B cell (primary cell): ENCODE measurements around the gene ZIC5. TPM values are rescaled to one million over a fixed set of nuclear protein-coding genes. Genes with fewer than 3 reads are reported as not detected.
A peak's percentile ranks its signal among the peaks of the same experiment; 100 is the strongest.

Source experiments
- ATAC-seq: fragments of 200-7000 bp; cut with Tn5 transposase; one replicate; pipeline ENCODE4 v1.10.0; 2021; ENCODE audit warnings: low read depth, mild to moderate bottlenecking, moderate number of reproducible peaks, moderate library complexity
- CTCF ChIA-PET: fragments of 350-600 bp; sonication (Branson Sonifier 250); formaldehyde crosslinking; loops from one replicate; lab custom pipeline; 2021; ENCODE audit warnings: antibody characterized with exemption, inconsistent platforms; lab: Charles Lee
- POLR2A ChIA-PET: fragments of 350-600 bp; sonication (Branson Sonifier 250); formaldehyde crosslinking; loops from one replicate; lab custom pipeline; 2021; ENCODE audit warnings: antibody characterized with exemption; lab: Charles Lee
- DNase-seq: peaks from one replicate; pipeline ENCODE4 v3.0.0; 2013
- H2AFZ ChIP-seq: 2 replicates; pipeline ENCODE4 v1.6.1; 2012; ENCODE audit warnings: mild to moderate bottlenecking, low read depth, low read length; ENCODE audit not compliant: insufficient read depth, poor library complexity, severe bottlenecking
- H3K27ac ChIP-seq, 2 donors: 1 replicate in 1 of 2; 2 replicates in 1 of 2; pipeline ENCODE4 v1.5.1; 2012 to 2013; ENCODE audit warnings: low read length in 2 of 2, mild to moderate bottlenecking in 2 of 2, moderate library complexity in 1 of 2
- H3K27me3 ChIP-seq, 4 experiments: fragments of 200-600 bp in 1 of 4; sonication (generic) in 1 of 4; replicated peaks in 1 of 4; 1 replicate in 2 of 4; 2 replicates in 2 of 4; pipeline versions ENCODE4 v1.6.1 to v1.7.0; 2013 to 2016; ENCODE audit warnings: low read length in 3 of 4, mild to moderate bottlenecking in 2 of 4, mixed read lengths in 1 of 4, moderate library complexity in 1 of 4; ENCODE audit not compliant: insufficient read depth in 4 of 4, control insufficient read depth in 3 of 4; ENCODE audit errors: control extremely low read depth in 1 of 4
- H3K36me3 ChIP-seq, 2 experiments: replicated peaks in 1 of 2; 1 replicate in 1 of 2; 2 replicates in 1 of 2; pipeline versions ENCODE4 v1.6.1 to v1.7.1; 2013; ENCODE audit warnings: low read length in 1 of 2; ENCODE audit not compliant: insufficient read depth in 2 of 2, control insufficient read depth in 1 of 2; ENCODE audit errors: control extremely low read depth in 1 of 2, extremely low read depth in 1 of 2
- H3K4me1 ChIP-seq, 2 donors: fragments of 200-600 bp in 1 of 2; sonication (generic) in 1 of 2; 1 replicate in 1 of 2; 2 replicates in 1 of 2; pipeline versions ENCODE4 v1.5.1 to v1.6.1; 2013 to 2017; ENCODE audit warnings: low read length in 2 of 2; ENCODE audit not compliant: control insufficient read depth in 2 of 2, insufficient read depth in 2 of 2
- H3K4me2 ChIP-seq: replicated peaks from 2 replicates; pipeline ENCODE3; 2012; ENCODE audit warnings: mild to moderate bottlenecking, low read depth, low read length; ENCODE audit not compliant: poor library complexity, severe bottlenecking
- H3K4me3 ChIP-seq, 5 experiments: fragments of 200-600 bp in 1 of 5; sonication (generic) in 1 of 5; 1 replicate in 3 of 5; 2 replicates in 2 of 5; pipeline versions ENCODE4 v1.5.1 to v1.7.0; 2011 to 2016; ENCODE audit warnings: low read length in 4 of 5, mild to moderate bottlenecking in 4 of 5, low read depth in 2 of 5, control low read depth in 1 of 5, moderate library complexity in 1 of 5; ENCODE audit not compliant: insufficient read depth in 1 of 5; ENCODE audit errors: control extremely low read depth in 1 of 5, extremely low read depth in 1 of 5
- H3K79me2 ChIP-seq: fragments of 200-600 bp; sonication (generic); one replicate; pipeline ENCODE4 v1.6.0; 2016; ENCODE audit warnings: low read length; ENCODE audit not compliant: control insufficient read depth, insufficient read depth
- H3K9ac ChIP-seq: fragments of 200-600 bp; sonication (generic); 2 replicates; pipeline ENCODE4 v1.6.1; 2017; ENCODE audit warnings: mild to moderate bottlenecking, low read length, moderate library complexity
- H3K9me3 ChIP-seq, 3 donors: one replicate each; pipeline versions ENCODE4 v1.6.1 to v1.7.1; 2013; ENCODE audit warnings: low read length in 2 of 3; ENCODE audit not compliant: control insufficient read depth in 2 of 3, insufficient read depth in 1 of 3; ENCODE audit errors: control extremely low read depth in 1 of 3
- H4K20me1 ChIP-seq: 2 replicates; pipeline ENCODE4 v1.6.0; 2012; ENCODE audit warnings: mild to moderate bottlenecking, low read length; ENCODE audit not compliant: insufficient read depth, control insufficient read depth, poor library complexity, severe bottlenecking
- H3K27ac Mint-ChIP-seq: one replicate; pipeline ENCODE4 v1.8.0; 2021; ENCODE audit warnings: mixed read lengths
- H3K27me3 Mint-ChIP-seq: one replicate; pipeline ENCODE4 v1.8.0; 2021; ENCODE audit warnings: mixed read lengths
- H3K4me1 Mint-ChIP-seq: one replicate; pipeline ENCODE4 v1.8.0; 2021; ENCODE audit warnings: mixed read lengths
- H3K4me3 Mint-ChIP-seq: one replicate; pipeline ENCODE4 v1.8.0; 2021; ENCODE audit warnings: mixed read lengths
- H3K9me3 Mint-ChIP-seq: one replicate; pipeline ENCODE4 v1.8.0; 2022; ENCODE audit warnings: mixed read lengths; ENCODE audit not compliant: insufficient read depth
- CTCF ChIP-seq: fragments of 200-600 bp; IDR thresholded peaks from one replicate; pipeline ENCODE4 v1.8.0; 2022; ENCODE audit warnings: antibody characterized with exemption, mild to moderate bottlenecking
- EZH2 ChIP-seq: IDR thresholded peaks from 2 replicates; pipeline ENCODE4 v1.6.1; 2012; ENCODE audit warnings: borderline replicate concordance, low read depth, mild to moderate bottlenecking, moderate library complexity, low read length; ENCODE audit not compliant: insufficient read depth, poor library complexity, severe bottlenecking
- WGBS: methylation state at CpG from one replicate; pipeline ENCODE4 v1.1.5; 2013; ENCODE audit warnings: missing lambda C conversion rate; ENCODE audit not compliant: insufficient coverage; 5-methylcytosine and 5-hydroxymethylcytosine counted together
- intact Hi-C: fragments of 100-400 bp; cut with micrococcal nuclease; formaldehyde crosslinking; loops from one replicate; pipeline ENCODE4 v1.10.0; 2022
- polyA plus RNA-seq: library from polyadenylated mRNA; depleted of rRNA; stranded (reverse); fragments of >200 nt; gene quantifications from 2 replicates; pipeline ENCODE4 v1.2.3, GENCODE V29; 2012
- total RNA-seq, 2 donors: library from RNA; stranded (reverse); fragments of 120-200 nt in 1 of 2; gene quantifications; 1 replicate in 1 of 2; 2 replicates in 1 of 2; pipeline versions ENCODE4 v1.2.3 to v1.2.4, GENCODE V29; 2013 to 2022

Gene ZIC5
- total and polyA plus RNA-seq, 2 donors (not counting 1 experiment from before 2014, with no cell fraction given) = not detected

- H3K36me3 ChIP-seq = no peaks in the 10 kb centered on the region
- ATAC-seq (no peak), DNase-seq (no peak)
- no peak for TF ChIP-seq CTCF
- TF ChIP-seq EZH2 = no peak
- POLR2A ChIA-PET = interaction anchor here (0.6 kb wide), 1 partner anchor 15 kb away, joined by 3 read pairs; no protein-coding TSS in a partner anchor
- H3K4me3 Mint-ChIP-seq = no peak overlapping the region
- H3K27ac ChIP-seq = no peak overlapping the region
- H3K79me2 ChIP-seq = no peaks in the 10 kb centered on the region
- peaks cover 67% of the 10 kb centered on the region for H3K27me3 Mint-ChIP-seq
- no peaks in the 10 kb centered on the region for H4K20me1 ChIP-seq
- no peak overlapping the region for H2AFZ ChIP-seq
- H3K9me3 ChIP-seq = peaks cover 4 to 30% (median 16%) of the 10 kb centered on the region in 3 donors
- H3K9ac ChIP-seq = no peak overlapping the region
- peaks cover 5 to 21% of the 10 kb centered on the region in 2 donors for H3K4me1 ChIP-seq
- no peak overlapping the region for H3K4me3 ChIP-seq
- H3K27ac Mint-ChIP-seq = no peak overlapping the region
- peaks cover 3% of the 10 kb centered on the region for H3K9me3 Mint-ChIP-seq
- WGBS = 42% methylated on average over 37 of the region's 40 CpGs
- CTCF ChIA-PET = no interaction called here
- H3K27me3 ChIP-seq = peaks cover 8 to 56% (median 50%) of the 10 kb centered on the region in 4 experiments
- no peaks in the 10 kb centered on the region for H3K4me1 Mint-ChIP-seq
- intact Hi-C loops = loop anchor here (5.0 kb wide), 1 partner anchor 35 kb away; no protein-coding TSS in a partner anchor
- no peak overlapping the region for H3K4me2 ChIP-seq
Measured at GRCh38 chr13:99997702-99998214, 26.2 kb upstream of the ZIC5 start.

- no peaks in the 10 kb centered on the region for H4K20me1 ChIP-seq
- peaks cover 5 to 24% of the 10 kb centered on the region in 2 donors for H3K4me1 ChIP-seq
- WGBS = 16% methylated on average over 4 of the region's 8 CpGs
- DNase-seq = peak; percentile 42
- H3K9me3 Mint-ChIP-seq = peaks cover 3% of the 10 kb centered on the region
- H3K4me3 Mint-ChIP-seq = no peak overlapping the region
- POLR2A ChIA-PET = no interaction called here
- no peak overlapping the region for H3K9ac ChIP-seq
- no peak overlapping the region for H2AFZ ChIP-seq
- H3K4me1 Mint-ChIP-seq = peaks cover 2% of the 10 kb centered on the region
- H3K27me3 ChIP-seq = peaks cover 8 to 69% (median 62%) of the 10 kb centered on the region in 4 experiments
- TF ChIP-seq CTCF = no peak
- TF ChIP-seq EZH2 = no peak
- H3K9me3 ChIP-seq = peaks cover 4 to 37% (median 18%) of the 10 kb centered on the region in 3 donors
- no peak overlapping the region for H3K27ac ChIP-seq
- no peaks in the 10 kb centered on the region for H3K36me3 ChIP-seq
- H3K79me2 ChIP-seq = no peaks in the 10 kb centered on the region
- H3K27me3 Mint-ChIP-seq = peaks cover 75% of the 10 kb centered on the region
- H3K4me3 ChIP-seq = no peak overlapping the region
- no peak overlapping the region for H3K27ac Mint-ChIP-seq
- intact Hi-C loops = loop anchor here (5.0 kb wide), 1 partner anchor 34 kb away; no protein-coding TSS in a partner anchor
- CTCF ChIA-PET = interaction anchor here (0.6 kb wide), 1 partner anchor 36 kb away, joined by 3 read pairs; no protein-coding TSS in a partner anchor
- no peak for ATAC-seq
- H3K4me2 ChIP-seq = no peak overlapping the region
Measured at GRCh38 chr13:99996381-99996973, 24.9 kb upstream of the ZIC5 start.
